Esophagus muscularis mucosa (tissue), 4 donors: ENCODE measurements around the gene ADAMTS2.

Experiments used
- EP300 ChIP-seq: sonication (generic); formaldehyde crosslinking; IDR thresholded peaks from one replicate; pipeline ENCODE4 v1.6.1; 2017; ENCODE audit warnings: antibody characterized with exemption
- POLR2AphosphoS5 ChIP-seq, 2 donors: sonication (generic); formaldehyde crosslinking; IDR thresholded peaks; one replicate each; pipeline ENCODE4 v1.6.1; 2017; ENCODE audit warnings: antibody characterized with exemption in 2 of 2
- TF ChIP-seq, protein P1 (sequence below), 3 experiments: fragments of 200-600 bp in 2 of 3; fragments of 450-650 bp in 1 of 3; sonication (generic) in 2 of 3; IDR thresholded peaks; one replicate each; pipeline ENCODE4 v1.5.1; 2017 to 2019; ENCODE audit warnings: antibody characterized with exemption in 3 of 3, mild to moderate bottlenecking in 2 of 3, moderate library complexity in 1 of 3

DNA sequence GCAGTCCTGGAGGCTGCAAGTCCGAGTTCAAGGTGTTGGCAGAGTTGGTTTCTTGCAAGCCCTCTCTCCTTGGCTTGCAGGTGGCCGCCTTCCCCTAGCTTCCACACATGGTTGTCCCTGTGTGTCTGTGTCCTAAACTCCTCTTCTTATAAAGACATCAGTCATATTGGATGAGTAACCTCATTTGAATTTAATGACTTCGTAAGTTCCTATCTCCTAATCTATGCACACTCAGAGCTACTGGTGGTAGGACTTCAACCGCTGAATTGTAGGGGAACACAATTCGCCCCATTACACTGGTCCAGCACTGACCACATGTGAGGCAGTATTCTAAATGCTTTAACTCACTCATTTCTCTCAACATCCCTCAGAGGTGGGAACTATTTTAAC lies 25.9 kb upstream of the ADAMTS2 start:
- no peak for TF ChIP-seq POLR2AphosphoS5 (IDR thresholded peaks at IDR 0.05)
- TF ChIP-seq, protein P1, sequence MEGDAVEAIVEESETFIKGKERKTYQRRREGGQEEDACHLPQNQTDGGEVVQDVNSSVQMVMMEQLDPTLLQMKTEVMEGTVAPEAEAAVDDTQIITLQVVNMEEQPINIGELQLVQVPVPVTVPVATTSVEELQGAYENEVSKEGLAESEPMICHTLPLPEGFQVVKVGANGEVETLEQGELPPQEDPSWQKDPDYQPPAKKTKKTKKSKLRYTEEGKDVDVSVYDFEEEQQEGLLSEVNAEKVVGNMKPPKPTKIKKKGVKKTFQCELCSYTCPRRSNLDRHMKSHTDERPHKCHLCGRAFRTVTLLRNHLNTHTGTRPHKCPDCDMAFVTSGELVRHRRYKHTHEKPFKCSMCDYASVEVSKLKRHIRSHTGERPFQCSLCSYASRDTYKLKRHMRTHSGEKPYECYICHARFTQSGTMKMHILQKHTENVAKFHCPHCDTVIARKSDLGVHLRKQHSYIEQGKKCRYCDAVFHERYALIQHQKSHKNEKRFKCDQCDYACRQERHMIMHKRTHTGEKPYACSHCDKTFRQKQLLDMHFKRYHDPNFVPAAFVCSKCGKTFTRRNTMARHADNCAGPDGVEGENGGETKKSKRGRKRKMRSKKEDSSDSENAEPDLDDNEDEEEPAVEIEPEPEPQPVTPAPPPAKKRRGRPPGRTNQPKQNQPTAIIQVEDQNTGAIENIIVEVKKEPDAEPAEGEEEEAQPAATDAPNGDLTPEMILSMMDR (IDR thresholded peaks at IDR 0.05), result no peak
- no peak for TF ChIP-seq EP300
